ENCODE data around the gene CMSS1.

CMSS1 gene

DNA sequence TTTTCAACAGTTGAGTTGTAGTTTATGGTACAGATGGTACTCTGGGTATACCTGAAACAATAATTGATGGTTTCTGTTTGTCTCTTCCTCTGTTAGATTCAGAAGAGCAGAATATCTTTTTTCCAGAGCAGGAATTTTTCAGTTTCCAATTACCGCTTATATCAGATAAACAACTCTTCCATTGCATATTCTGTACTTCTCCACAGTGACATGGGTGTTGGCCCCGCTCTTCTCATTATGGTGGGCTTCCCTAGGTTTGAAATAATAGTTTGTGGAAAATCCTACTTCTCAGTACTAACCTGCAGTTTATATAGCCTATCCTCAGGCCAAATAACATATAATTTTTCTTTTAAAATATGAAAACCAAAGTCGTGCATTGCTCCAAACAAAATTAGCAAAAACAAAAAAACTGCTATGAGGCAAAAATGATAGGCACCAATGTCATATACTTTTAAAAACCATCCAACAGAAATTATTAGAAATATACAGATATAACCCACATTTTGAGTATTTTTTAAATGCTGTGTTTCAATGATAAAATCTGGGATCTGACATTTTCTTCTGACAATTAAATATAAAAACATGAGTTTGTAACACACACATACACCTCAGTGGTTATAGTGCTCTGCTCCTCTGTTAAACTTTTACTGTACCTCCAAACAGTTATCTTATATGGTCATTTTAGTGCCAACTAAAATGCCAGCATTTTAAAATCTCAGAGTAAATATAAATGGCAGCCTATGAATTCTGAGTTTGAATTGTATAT, 56.8 kb downstream of the CMSS1 start:
- no peak for DNase-seq (ENCODE audit: low read depth, low spot score)

DNA sequence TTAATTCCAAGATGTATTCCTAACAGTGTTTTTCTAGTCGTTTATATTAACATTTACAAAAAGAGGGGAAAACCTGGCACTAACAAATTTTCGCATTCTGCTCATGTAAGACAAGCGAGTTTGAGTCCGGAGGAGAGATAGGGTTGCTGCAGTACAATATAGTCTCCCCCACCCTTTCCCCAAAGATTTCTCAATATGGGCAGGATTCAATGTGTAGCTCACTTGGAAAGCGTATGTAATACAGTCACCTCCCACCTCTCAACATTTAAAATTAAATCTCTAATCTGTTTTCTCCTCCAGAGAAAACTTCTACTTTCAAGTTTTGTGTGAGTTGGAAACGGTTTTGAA, 57.9 kb downstream of the CMSS1 start:
- no peak for DNase-seq (ENCODE audit: low read depth, low spot score)

GRCh38 chr3:99875929-99876841, 58.5 kb downstream of the CMSS1 start:
- DNase-seq (ENCODE audit: low read depth, low spot score), result peak; percentile 52

GRCh38 chr3:99877031-99877579, 59.4 kb downstream of the CMSS1 start:
- no peak for DNase-seq (ENCODE audit: low read depth, low spot score)

DNA sequence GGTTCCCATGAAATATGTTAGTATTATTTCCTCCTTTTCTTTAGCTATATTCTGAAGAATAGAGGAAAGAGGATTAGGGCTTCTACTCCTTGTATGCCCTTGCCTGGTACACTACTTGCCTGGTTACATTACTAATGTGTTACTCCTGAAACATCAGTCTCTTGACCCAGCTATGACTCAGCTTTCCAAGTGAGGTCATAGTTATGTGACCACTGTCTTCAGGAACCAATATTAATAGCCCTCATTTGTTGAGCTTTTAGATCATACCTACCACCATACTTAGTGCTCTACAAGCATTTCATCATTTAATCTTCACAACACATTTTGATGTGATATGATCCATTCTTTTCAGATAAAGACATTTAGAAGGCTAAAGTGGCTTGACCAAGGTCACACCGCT, 60.3 kb downstream of the CMSS1 start:
- no peak for DNase-seq (ENCODE audit: low read depth, low spot score)

DNA sequence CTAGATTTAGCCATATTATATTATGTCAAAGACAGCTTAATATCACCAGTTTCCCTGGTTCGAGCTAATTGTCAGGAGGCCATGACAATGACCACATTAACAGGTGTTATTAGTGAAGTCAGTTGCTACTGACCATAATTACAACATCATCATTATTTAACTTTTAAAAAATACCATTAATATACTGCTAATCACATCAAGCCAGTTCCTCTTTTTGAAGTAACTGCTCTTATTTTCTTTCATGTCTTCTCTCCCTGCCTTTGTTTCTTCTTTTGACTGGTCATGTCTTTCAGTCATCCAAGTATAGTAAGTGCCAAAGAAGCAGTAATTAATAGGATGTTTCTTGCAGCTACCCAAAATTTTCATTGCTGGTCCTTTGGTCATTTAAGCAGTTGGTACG, 61.6 kb downstream of the CMSS1 start:
- DNase-seq (ENCODE audit: low read depth, low spot score), result no peak

DNA sequence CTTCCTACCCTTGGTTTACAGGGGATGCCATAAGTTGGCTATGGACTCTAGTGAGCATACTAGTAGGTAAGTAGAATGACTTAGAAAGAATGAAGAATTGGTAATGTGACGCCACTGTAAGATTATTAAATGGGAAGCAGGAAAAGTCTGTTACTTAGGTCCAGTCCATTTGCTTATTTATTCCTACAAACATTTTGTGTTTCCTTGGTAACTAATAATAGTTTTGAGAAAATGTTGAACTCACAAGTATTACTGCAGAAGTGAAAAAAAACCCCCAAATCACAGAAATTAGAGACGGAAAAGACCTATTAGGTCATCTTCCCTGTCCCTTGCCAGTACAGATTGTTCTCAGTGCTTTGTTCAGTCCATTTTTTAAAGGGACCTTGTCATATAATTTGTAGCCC, 63.5 kb downstream of the CMSS1 start:
- no peak for DNase-seq (ENCODE audit: low read depth, low spot score)

DNA sequence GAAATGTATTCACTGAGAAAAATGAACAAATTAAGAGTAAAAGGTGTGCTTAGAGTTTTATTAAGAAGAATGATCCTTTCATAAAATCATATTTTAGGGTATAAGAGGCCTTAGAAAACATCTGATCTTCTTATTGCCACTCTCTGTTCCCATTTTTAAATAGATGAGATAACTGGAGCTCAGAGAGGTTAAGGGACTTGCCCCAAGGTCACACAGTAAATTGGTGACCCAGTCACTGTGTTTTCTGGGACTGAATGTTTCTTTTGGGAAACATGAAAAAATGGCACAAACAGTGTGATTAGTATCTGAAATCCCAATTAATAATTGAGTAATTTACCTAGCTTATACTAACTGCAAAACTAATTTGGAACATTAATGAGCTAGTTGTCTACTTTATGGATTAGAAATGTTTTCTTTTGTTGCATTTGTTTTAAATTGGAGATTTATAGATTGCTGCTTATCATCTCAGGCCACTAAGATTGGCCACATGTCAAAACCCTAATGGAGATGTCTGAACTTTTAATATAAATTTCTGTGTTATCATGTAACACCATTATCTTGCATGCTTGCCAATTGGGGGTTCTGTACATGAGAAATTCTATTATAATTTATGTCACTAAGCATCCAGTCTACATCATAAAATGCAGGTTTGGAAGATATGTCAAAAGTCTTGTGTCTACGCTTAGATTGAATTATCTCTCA, 64.9 kb downstream of the CMSS1 start:
- DNase-seq (ENCODE audit: low read depth, low spot score), result no peak

- DNase-seq (ENCODE audit: low read depth, low spot score), result no peak
These were observed 65.4 kb downstream of the CMSS1 start for GRCh38 chr3:99883138-99883461.

DNA sequence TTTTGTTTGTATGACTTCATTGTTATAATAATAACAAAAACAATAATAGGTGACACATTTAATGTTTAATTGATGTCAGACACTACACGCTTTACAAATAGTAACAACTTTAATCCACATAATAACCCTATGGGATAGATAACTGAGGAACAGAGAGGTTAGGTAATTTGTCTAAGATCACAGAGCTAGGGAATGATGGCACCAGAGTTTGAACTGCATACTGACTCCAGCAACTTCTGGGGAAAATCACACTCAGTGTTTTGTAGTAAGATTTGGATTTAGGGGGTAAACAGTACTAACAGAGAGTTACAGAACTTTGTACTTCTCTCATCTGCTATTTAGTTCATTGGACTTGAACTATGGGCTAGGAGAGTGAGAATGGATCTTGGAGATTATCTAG, 66.0 kb downstream of the CMSS1 start:
- DNase-seq (ENCODE audit: low read depth, low spot score), result no peak

DNA sequence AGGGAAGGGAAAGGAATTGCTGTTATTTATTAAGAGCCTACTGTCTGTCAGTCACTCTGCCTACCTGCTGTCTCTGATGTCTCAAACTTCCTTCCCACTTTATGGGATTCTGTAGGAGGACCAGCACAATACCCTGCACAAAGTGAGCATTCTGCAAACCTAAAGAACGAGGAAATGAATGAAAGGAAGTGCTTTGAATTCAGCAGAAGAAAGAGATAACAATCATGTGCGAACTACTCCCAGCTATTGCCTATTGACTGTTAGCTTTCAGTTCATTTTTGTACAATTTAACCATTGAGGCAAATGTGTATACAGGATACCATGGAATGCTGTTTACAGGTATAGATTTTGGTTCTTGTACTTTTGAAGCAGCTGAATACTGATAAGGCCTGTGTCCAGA, 66.8 kb downstream of the CMSS1 start:
- no peak for DNase-seq (ENCODE audit: low read depth, low spot score)

DNA sequence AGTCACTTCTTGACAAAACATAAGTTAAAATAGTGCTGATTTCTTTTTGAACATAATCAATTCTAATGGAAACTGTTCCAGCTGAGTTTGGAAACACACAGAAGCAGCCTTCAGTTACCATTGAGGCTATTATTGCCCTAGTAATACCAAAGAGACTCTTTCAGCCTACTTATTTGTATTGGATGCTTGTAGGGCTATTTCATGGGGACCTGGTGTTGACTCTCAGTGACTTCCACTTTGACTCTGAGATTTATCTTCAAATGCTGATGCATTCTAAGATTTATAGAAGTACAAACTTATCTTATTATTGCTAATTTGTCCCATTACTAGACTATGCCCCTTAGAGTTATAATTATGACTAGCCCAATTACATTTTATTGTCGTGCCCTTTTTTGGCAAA, 67.4 kb downstream of the CMSS1 start:
- DNase-seq (ENCODE audit: low read depth, low spot score), result no peak

DNA sequence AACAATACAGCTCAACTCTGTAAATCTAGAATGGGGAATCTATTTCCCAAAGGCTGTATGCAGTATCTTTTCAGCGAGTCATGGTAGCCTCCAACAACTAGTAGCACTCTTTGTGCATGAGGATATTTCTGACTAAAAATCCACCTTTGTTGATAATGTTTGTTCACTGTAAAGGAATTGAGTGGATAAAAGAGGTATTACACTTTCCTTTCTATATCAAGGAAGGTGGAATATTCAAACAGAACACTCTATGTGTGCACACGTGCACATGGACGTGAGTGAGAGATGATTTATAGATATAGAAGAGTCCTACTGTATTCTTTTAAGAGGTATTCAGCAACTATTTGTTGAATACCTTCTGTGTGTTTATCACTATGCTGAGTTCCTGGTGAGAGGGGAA, 68.2 kb downstream of the CMSS1 start:
- no peak for DNase-seq (ENCODE audit: low read depth, low spot score)

DNA sequence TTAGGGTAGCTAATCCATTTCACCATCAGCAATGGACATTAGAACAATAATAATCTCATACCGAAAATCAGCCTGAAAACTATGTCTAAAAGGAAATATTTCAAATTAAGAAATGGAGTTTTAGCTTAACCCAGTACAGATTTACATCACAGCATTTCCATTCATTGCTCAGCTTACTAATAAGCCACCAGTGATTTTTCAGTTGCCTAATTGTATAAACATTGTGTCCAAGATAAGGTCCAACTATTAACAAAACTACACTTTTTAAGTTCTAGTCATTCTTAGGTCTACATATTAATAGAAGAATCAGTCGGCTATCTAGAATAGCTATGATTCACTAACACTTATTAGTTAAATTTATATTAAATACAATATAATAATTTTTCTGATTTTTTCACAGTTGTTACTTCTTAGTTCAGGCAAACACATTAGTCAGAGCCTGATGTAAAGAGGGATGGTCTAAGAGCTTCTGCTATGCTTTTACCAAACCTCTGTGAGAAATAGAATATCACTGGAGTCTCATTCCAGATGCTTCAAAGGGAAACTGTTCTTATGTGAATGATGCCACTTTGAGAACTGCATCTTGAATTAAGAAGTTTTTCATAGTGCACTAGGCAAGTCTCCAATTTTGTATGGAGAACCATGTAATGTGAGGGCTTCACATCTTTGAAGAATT, 74.1 kb downstream of the CMSS1 start:
- DNase-seq (ENCODE audit: low read depth, low spot score), result no peak

DNA sequence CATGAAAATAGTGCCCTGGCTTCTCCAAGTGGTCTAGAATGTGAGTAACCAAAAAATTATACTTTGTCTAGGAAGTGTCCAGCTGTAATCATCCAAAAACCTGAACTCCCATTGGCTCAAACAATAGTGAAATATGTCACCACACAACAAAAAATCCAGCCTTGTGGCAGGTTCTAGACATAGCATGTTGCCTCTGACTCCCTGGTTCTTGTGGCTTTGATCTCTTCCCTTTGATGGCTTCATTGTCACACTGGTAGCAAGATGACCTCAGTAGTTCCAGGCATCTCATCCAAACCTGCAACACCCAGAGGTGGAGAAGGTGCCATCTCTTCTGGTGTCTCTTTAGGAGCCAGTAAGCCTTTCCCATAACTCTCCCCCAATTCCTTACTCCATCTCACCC, 74.7 kb downstream of the CMSS1 start:
- DNase-seq (ENCODE audit: low read depth, low spot score), result no peak

DNA sequence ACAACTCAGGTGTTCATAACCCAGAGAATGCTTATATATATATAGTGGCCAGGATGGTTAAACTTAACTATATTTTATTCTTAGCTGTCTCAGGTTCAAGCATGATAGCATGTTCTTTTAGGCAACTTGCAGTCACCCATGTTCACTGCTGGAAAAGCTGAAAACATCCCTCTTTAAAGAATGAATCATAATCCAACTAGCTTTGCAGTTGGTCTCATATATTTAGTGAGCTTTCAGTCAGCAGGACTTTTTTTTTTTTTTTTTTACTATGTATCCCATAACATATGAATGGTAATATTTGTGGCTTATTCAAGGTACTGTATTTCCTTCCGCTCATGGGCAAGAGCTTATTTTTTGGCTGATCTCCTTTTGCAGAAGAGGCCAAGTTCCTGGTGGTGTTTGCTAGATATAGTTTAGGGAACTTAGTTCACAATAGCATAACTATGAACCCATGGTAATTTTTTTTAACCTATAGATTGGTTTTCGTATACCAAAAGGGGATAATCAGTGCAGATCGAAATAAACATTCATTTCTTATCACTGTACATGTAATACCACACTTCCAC, 77.6 kb downstream of the CMSS1 start:
- DNase-seq (ENCODE audit: low read depth, low spot score), result no peak

- no peak for DNase-seq (ENCODE audit: low read depth, low spot score)
These were observed 78.2 kb downstream of the CMSS1 start for GRCh38 chr3:99895703-99896441.

DNA sequence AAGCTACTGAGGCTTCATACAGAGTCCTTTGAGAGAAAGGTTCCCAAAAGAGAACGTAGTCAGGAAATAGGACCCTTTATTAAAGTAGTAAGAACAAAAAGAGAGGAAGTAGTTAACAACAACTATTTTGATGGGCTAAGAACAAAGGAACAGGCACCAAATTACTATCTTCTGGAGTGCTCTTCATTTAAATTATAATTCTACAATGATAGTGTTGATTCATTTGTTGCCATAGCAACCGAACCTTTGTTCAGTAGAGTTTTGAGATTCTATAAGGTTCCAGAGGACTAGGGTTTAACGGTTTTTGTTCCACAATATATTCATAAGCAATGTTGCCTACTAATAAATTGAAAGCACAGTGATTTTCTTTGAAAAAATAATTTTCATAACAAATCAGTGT, 78.8 kb downstream of the CMSS1 start:
- no peak for DNase-seq (ENCODE audit: low read depth, low spot score)

DNA sequence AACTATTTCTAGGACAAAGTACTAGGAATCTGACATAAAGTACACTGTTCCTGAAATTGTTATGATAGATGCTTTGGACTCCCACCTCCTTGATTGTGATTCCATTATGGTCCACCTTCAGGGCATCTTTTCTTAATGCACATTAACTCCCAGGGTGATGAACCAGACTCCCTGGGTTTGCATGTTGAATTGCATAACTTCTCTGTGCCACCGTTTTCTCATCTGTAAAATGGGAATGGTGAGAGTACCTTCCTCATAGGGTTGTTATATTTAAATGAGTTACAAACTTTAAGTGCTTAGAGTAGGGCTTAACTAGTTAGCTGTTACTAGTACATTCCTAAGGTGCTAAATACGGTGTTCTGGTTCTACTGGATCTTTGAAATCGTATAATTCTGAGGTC, 81.9 kb downstream of the CMSS1 start:
- no peak for DNase-seq (ENCODE audit: low read depth, low spot score)

- no peak for DNase-seq (ENCODE audit: low read depth, low spot score)
These were observed 82.6 kb downstream of the CMSS1 start for GRCh38 chr3:99900248-99900647.

Measured in iPS DF 19.7 (cell line).